ENCODE results near the gene POLR1C.
"Not testable (repeated sequence)": the region's sequence is repeated elsewhere in the genome, so short reads cannot be mapped to it uniquely, and the experiment has no call there.

POLR1C gene

DNA sequence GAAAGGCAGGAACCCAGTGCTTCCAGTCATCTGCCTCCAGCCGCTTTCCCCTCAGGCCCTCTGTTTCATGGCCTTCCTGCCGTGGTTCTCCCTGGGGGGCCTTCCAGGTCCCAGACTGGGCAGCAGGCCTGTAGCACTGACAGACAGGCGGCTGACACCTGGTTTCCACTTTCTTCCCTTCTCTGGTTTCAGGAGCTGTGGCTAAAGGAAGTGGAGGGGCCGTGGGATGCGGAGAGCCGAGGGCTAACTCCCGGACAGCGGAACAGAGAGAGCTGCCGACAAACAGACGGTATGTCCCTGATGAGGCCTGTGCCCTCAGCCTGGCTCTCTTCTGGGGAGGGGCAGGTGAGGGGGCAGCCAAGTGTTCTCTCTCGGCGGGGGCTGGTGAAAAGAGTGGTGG lies 19.2 kb upstream of the POLR1C start:
- no peak for FAIRE-seq
- TF ChIP-seq POLR2A (IDR thresholded peaks at IDR 0.05; ENCODE audit: low read depth, low read length), result no peak

DNA sequence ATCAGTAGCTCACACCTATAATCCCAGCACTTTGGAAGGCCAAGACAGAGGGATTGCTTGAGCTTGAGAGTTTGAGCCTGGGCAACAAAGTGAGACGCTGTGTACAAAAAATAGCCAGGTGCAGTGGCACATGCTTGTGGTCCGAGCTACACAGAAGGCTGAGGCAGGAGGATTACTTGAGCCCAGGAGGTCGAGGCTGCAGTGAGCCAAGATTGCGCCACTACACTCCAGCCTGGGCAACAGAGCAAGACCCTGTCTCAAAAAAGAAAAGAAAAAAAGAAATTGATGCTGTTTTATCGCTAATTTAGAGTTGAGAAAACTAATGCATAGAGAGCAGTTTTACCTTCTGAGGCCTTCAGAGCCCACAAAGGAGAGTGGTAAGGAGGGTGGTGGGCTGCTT lies 18.6 kb upstream of the POLR1C start:
- FAIRE-seq; DNase-seq (ENCODE audit: insufficient read length, low spot score): not testable (repeated sequence)

More for the DNA sequence above, 19.2 kb upstream of the POLR1C start:
- DNase-seq (ENCODE audit: insufficient read length, low spot score), result no peak

DNA sequence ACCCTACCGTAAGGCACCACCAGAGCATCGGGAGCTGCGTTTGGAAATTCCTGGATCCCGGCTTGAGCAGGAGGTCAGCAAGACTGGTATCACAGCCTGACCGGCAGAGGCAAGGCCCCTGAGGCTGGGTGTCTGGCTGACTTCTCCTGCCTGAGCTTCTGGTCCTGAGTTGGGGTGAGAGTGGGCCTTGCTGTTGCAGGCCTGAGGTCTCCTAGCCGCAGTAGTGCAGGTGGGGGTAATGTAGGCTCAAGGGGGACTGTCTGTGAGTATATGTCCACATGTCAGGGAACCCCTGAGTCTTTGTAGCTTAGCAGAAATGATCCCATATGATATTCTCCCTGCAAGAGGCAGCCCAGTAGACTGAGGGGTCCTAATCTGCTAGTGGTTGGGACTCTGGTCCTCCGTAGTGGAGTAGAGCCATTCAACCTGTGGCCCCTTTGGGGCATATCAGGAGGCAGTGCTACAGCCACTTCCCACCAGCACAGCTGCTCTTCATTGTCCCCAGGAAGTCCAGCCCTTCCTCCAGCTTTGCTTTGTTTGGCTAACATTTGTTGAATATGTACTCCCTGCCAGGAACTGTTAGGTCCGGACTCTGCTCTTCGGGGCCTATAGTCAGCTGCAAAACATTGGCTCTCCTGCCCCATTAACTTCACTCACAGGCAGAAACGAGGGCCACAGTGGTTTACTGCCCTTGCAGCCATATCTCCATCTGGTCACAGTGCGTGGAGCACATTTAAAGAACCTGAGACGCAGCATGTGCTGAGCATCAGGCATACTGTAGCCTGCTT lies 17.7 kb upstream of the POLR1C start:
- no peak for TF ChIP-seq POLR2A (IDR thresholded peaks at IDR 0.05; ENCODE audit: low read depth, low read length)
- no peak for DNase-seq (ENCODE audit: insufficient read length, low spot score)
- FAIRE-seq, result no peak

DNA sequence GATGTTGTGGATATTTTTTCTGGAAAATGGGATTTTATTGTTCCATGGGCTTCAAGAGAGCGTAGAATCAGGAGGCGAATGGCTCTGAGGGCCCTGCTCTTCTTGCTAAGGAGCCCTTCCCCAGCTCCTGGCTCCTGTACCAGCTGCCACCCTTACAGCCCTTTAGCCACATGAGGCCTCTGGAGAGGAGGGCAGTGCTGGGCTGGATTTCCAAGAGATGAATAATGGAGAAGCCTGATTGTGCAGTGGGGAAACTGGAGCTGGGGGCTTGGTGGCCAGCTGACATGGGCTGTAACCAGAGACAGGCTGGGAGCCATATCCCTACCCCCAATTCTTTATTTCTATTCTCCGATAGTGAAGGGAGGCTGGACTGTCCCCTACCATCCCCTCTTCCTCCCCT lies 16.0 kb upstream of the POLR1C start:
- FAIRE-seq (no peak), DNase-seq (ENCODE audit: insufficient read length, low spot score) (no peak)
- TF ChIP-seq POLR2A (IDR thresholded peaks at IDR 0.05; ENCODE audit: low read depth, low read length), result no peak

DNA sequence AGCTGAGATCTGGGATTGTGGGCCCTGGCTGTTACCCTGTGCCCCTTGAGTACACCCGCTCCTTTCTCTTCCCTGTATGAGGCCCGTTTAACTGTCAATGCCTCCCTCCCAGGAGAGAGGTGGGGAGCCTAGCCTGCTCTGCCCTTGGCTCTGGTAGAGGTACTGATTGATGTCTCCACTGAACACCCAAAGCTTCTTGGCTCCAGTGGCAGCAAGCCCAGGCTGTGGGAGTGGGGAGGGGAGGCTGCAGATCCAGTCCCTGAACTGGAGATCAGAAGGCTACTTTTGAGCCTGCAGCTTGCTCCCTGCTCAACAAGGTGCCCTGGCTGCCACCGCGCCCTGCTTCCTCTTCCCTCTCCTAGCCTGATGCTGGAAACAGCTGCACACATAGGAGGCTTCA lies 14.2 kb upstream of the POLR1C start:
- DNase-seq (ENCODE audit: insufficient read length, low spot score) (no peak), FAIRE-seq (no peak)
- no peak for TF ChIP-seq POLR2A (IDR thresholded peaks at IDR 0.05; ENCODE audit: low read depth, low read length)

DNA sequence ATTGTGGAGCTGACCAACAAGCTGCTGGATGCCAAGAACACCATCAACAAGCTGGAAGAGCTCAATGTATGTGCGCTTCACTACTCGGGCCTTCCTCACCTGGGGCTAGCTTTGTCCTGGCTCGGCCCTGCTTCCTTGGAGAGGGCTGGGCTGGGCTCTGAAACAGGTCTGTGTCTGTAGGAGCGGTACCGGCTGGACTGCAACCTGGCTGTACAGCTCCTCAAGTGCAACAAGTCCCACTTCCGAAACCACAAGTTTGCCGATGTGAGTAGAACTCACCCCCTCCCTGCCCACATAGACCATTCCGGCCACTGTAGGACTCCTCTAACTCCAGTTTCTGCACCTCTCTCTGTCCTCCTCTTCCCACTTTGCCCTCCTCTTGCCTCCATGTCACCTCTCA lies 13.4 kb upstream of the POLR1C start:
- no peak for DNase-seq (ENCODE audit: insufficient read length, low spot score)
- FAIRE-seq, result no peak
- no peak for TF ChIP-seq POLR2A (IDR thresholded peaks at IDR 0.05; ENCODE audit: low read depth, low read length)

DNA sequence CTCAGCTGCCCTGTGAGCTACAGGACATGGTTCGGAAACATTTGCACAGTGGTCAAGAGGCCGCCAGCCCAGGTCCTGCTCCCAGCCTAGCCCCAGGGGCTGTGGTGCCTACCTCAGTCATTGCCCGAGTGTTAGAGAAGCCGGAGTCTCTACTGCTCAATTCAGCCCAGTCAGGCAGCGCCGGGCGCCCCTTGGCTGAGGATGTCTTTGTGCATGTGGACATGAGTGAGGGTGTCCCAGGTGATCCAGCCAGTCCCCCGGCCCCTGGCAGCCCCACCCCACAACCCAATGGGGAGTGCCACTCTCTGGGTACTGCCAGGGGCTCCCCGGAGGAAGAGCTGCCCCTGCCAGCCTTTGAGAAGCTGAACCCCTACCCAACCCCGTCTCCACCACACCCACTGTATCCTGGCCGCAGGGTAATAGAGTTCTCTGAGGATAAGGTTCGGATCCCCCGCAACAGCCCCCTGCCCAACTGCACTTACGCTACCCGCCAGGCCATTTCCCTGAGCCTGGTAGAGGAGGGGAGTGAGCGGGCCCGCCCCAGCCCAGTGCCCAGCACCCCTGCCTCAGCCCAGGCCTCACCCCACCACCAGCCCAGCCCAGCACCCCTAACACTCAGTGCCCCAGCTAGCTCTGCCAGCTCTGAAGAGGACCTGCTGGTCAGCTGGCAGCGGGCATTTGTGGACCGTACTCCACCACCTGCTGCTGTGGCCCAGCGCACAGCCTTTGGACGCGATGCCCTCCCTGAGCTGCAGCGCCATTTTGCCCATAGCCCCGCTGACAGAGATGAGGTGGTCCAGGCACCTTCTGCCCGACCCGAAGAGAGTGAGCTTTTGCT lies 11.9 kb upstream of the POLR1C start:
- DNase-seq (ENCODE audit: insufficient read length, low spot score) (no peak), FAIRE-seq (no peak)
- TF ChIP-seq POLR2A (IDR thresholded peaks at IDR 0.05; ENCODE audit: low read depth, low read length), result no peak

DNA sequence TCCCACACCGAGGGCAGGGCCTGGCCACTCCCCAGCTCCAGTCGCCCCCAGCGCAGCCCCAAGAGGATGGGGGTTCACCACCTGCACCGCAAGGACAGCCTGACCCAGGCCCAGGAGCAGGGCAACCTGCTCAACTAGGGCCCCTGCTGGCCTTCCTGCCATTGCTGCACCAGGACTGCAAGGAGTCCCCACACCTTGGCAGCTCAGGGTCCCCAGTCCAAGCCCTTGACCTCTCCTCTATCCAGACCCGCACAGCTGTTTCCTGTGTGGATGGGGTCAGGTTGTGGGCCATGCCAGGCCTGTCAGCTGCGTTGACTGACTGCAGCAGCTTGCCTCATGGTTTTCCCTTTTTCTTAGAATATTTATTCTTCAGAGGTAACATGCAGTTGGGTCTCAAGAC lies 11.2 kb upstream of the POLR1C start:
- no peak for TF ChIP-seq POLR2A (IDR thresholded peaks at IDR 0.05; ENCODE audit: low read depth, low read length)
- DNase-seq (ENCODE audit: insufficient read length, low spot score) (no peak), FAIRE-seq (no peak)

DNA sequence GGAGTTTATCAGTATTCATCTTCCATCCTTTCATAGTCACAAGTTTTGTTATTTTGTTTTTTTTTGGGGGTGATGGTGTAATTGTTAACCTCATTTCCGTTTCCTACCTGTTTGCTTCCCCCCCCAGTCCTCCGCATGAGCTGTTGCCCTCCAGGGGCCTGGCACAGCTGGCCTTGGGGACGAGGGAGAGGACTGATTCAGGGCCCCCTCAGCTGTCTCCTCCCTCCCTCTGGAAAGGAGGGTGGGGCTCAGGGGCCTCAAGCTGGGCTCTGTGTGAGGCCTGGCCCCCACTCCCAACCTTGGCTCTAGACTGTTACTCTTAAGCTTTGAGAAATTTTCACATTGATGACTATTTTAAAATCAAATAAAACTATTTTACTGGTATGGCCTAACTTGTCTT lies 10.7 kb upstream of the POLR1C start:
- TF ChIP-seq POLR2A (IDR thresholded peaks at IDR 0.05; ENCODE audit: low read depth, low read length), result no peak
- DNase-seq (ENCODE audit: insufficient read length, low spot score) (no peak), FAIRE-seq (no peak)

DNA sequence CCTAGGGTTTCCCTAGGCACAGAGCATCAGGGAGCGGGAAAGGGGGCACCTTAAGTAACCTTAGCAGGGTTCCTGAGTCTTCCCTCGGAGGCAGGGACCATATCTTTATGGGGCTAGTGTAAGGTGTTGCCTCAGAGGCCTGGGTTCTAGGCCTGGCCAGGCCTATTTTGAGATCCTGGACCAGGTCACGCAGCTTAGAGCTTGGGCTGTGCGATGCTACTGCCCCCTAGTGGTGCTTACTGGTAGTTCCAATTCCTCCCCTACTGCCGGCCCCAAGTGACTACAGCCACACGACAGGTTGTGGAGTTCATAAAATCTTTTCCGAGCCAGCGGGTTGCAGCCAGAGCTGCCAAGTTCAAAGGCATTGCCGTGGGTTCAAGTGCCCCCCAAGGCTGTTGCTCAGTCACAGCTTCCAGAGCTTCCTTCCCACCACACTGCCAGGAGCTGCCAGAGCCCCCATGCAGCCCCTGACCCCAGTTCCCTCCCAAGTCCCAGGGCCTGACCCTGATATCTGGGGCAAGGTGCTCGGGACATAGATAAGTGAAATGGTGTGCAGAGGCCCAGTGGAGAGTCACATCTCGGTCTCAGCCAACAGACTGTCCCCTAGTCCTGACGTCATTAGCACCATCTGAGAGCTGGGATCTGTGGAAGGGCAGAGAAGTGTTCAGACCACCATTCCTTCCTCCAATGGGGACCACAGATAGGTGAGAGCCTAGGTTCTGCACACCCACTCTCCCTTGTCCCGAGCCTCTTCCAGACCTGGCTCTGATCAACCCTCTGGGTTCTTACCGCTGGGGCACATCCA lies 10.0 kb upstream of the POLR1C start:
- DNase-seq (ENCODE audit: insufficient read length, low spot score) (peak; percentile 76), FAIRE-seq (peak; percentile 45)
- no peak for TF ChIP-seq POLR2A (IDR thresholded peaks at IDR 0.05; ENCODE audit: low read depth, low read length)

DNA sequence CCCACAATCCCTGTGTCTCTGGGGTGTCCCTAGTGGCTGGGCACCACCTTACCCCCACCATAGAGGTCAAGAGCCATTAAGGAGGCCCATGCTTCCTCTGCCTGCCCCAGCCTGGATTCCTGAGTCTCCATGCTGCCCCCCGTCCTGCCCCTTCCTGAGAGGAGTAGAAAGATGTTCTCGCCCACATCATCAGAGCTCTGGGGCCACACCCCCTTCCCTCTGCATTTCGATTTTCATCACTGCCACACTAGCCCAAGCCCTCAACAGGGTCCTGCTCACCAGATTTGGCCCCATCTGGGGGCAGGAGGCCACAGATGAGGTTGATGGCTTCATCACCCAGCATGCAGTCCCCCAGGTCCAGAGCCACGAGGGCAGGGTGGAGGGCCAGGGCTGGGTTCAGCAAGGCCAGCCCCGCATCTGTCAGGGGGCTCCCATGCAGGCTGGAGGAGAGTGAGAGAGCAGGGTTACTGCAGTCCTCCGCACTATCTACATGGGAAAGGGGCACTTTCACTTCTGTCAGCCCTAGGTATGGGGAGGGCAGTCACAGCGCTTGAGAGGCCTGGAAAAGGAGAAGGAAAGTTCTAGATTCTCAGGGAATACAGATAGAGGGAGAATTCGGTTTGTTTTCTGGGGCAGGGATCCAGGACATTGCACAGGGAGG lies 8.3 kb upstream of the POLR1C start:
- no peak for FAIRE-seq
- TF ChIP-seq POLR2A (IDR thresholded peaks at IDR 0.05; ENCODE audit: low read depth, low read length), result no peak

DNA sequence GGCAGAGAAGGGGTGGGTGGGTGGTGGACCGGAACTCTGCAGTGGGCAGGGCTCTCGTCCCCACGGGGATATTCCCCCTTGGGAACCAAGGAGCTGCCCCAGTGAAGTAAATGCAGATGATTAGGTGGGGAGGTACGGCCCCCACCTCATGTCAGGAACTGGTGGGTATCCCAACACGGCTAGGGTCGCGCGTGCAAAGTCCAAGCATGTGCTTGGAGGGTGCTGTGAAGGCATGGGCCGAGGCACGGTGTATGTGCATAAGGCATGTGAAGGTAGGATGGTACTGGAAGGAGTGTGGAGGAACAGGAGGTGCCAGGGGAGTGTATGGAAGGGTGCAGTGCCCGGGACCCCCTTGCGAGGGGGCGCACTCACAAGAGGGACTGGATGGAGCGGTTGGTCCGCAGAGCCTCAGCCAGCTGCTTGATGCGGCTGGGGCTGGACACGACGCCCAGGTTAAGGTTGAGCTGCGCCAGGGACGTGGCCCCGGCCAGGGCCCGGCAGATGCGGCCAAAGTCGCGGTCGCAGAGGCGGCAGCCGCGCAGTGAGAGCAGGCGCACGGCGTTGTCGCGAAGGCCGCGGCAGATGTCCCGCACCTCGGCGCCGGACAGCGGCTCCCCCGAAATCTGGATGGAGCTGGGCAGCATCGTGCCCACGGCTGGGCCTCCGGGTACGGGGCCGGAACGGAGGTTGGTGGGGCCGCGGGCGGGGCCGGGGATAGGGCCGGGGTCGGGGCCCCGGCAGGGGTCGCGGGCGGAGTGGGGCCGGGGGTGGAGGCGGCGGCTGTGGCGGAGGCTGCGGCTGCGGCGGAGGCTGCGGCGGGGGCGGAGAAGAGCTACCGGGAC lies 7.5 kb upstream of the POLR1C start:
- DNase-seq (ENCODE audit: insufficient read length, low spot score) (no peak), FAIRE-seq (no peak)
- no peak for TF ChIP-seq POLR2A (IDR thresholded peaks at IDR 0.05; ENCODE audit: low read depth, low read length)

More for the DNA sequence above, 8.3 kb upstream of the POLR1C start:
- DNase-seq (ENCODE audit: insufficient read length, low spot score), result no peak

Data from H54 (cell line).